ENCODE measurements around the gene HLA-F. TPM values are rescaled to one million over a fixed set of nuclear protein-coding genes. Genes with fewer than 3 reads are reported as not detected.
A peak's percentile ranks its signal among the peaks of the same experiment; 100 is the strongest.

Gene HLA-F
- total and polyA plus RNA-seq, 7 donors, result 12.0 to 26.5 (median 17.0) TPM

DNA sequence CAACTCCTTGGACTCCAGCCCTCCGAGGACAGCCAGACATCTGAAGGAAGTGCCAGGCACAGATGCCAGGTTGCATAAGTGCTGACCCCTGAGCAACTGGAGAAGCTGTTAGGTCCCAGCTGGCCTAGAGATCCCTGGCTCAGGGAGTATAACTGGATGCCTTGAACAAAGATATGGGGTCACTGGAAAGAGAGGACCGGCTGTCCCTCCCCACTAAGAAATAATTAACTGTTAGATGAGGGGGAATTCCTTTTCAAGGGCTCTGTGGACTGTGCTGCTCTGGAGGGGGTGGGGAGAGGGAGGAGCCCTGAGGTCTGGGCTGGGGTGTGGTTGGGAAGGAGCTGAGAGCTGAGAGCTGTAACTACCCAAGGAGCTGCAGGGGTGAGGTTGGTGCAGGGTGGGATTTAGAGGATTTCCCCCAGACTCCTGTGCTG is 39.6 kb downstream of the HLA-F start:
- H3K9me3 ChIP-seq, result no peaks in the 10 kb centered on the region
- H3K4me3 ChIP-seq, result no peak overlapping the region
- WGBS, 3 donors, result 9 to 19% (median 19%) methylated on average over 2 of the region's 2 CpGs
- peaks cover 5% of the 10 kb centered on the region for H3K4me1 ChIP-seq
- DNase-seq, result peak in 1 of 2 donors; percentile 42
- TF ChIP-seq, protein P1, sequence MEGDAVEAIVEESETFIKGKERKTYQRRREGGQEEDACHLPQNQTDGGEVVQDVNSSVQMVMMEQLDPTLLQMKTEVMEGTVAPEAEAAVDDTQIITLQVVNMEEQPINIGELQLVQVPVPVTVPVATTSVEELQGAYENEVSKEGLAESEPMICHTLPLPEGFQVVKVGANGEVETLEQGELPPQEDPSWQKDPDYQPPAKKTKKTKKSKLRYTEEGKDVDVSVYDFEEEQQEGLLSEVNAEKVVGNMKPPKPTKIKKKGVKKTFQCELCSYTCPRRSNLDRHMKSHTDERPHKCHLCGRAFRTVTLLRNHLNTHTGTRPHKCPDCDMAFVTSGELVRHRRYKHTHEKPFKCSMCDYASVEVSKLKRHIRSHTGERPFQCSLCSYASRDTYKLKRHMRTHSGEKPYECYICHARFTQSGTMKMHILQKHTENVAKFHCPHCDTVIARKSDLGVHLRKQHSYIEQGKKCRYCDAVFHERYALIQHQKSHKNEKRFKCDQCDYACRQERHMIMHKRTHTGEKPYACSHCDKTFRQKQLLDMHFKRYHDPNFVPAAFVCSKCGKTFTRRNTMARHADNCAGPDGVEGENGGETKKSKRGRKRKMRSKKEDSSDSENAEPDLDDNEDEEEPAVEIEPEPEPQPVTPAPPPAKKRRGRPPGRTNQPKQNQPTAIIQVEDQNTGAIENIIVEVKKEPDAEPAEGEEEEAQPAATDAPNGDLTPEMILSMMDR (IDR thresholded peaks at IDR 0.05), result no peak
- H3K36me3 ChIP-seq (ENCODE audit: insufficient read depth in 1 of 2, low read depth in 1 of 2), result no peaks in the 10 kb centered on the region
- no peak overlapping the region for H3K27ac ChIP-seq
- H3K27me3 ChIP-seq (ENCODE audit: insufficient read depth in 3 of 3, low read length in 2 of 3), result no peaks in the 10 kb centered on the region
- intact Hi-C loops (cut with DNase I), result no loop called here
- ATAC-seq, result peak; percentile 65 to 96 (median 84)

DNA sequence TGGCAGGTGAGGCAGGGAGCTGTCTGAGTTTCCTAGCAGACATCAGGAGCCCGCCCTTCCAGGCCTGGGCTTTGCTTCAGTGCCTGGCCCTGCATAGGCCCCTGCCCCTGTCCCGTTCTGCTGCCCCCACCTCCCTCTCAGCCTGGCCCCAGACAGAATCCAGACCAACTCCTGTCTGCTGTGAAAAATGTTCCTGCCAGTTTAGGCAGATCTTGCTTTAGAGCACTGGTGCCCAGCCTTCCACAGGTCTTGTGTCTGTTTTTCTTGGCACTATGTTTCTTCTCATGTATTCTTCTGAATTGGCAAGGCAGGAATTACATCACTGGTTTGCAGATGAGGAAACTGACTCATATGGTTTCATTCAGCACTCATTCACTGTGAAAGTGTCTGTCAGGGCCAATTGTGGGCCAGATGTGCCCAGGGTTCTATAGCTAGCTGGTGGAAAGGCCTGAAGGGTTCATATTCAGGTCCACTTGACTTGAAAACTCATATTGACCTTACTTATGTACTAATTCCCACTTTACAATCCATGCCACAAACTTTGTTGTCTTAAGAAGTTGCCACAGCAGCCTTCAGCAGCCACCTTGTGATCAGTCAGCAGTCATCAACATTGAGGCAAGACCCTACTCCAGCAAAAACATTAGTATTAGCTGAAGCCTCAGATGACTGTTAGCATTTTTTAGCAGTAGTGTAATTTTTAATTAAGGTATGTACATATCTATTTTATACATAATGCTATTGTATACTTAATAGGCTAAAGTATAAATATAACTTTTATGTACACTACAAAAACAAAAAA is 40.5 kb downstream of the HLA-F start:
- 77 to 81% (median 77%) methylated on average over 2 of the region's 2 CpGs for WGBS, 3 donors
- H3K9me3 ChIP-seq, result no peaks in the 10 kb centered on the region
- no peak overlapping the region for H3K27ac ChIP-seq
- DNase-seq (no peak), ATAC-seq (peak in 2 of 4 donors; percentile 24 to 36)
- no peak overlapping the region for H3K4me3 ChIP-seq
- H3K4me1 ChIP-seq, result peaks cover 5% of the 10 kb centered on the region
- TF ChIP-seq, protein P1 (IDR thresholded peaks at IDR 0.05), result no peak
- intact Hi-C loops (cut with DNase I), result no loop called here
- H3K27me3 ChIP-seq (ENCODE audit: insufficient read depth in 3 of 3, low read length in 2 of 3), result no peaks in the 10 kb centered on the region
- no peaks in the 10 kb centered on the region for H3K36me3 ChIP-seq (ENCODE audit: insufficient read depth in 1 of 2, low read depth in 1 of 2)

DNA sequence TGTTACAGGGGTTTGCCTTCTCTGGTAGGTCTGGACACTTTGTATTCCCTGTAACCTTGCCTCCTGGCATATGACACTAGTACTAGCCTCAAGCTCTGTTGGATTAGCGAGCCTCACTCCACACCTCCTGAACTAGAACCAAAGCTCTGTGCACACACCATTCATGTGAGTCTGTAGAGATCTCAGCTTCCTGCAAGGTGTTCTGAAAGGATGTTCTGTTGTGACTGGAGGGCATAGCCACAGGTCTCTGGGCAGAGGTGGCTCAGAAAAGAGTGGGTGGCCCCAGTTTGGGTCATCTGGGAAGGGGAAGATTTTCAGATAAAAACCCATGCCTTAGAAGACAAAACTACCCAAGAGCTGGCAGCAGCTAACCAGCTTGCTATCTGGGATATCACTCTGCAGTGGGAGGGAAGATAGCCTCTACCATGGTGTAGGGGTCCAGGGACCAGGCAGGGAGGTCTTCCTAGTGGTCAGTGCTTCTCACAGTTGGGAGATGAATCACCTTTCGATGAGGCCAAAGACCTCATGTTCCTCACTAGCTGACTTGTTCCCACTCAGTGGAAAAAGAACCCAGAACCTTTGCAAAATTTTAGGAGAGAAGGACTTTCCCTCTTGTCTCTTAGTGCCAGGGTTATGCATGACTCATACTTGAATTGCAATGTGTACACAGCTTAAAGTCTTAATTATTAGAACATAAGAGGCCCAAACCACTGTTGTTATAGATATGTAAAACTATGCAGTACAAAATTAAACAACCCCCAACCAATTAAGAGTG is 41.4 kb downstream of the HLA-F start:
- DNase-seq (no peak), ATAC-seq (no peak)
- Histone ChIP-seq H3K27me3 (ENCODE audit: insufficient read depth in 3 of 3, low read length in 2 of 3) (no peaks in the 10 kb centered on the region), H3K4me1 (peaks cover 5% of the 10 kb centered on the region), H3K36me3 (ENCODE audit: insufficient read depth in 1 of 2, low read depth in 1 of 2) (no peaks in the 10 kb centered on the region), H3K27ac (no peak overlapping the region), H3K4me3 (no peak overlapping the region), H3K9me3 (no peaks in the 10 kb centered on the region)
- WGBS, 3 donors, result 75 to 89% (median 84%) methylated on average over 2 of the region's 2 CpGs
- intact Hi-C loops (cut with DNase I), result no loop called here
- TF ChIP-seq, protein P1 (IDR thresholded peaks at IDR 0.05), result no peak

DNA sequence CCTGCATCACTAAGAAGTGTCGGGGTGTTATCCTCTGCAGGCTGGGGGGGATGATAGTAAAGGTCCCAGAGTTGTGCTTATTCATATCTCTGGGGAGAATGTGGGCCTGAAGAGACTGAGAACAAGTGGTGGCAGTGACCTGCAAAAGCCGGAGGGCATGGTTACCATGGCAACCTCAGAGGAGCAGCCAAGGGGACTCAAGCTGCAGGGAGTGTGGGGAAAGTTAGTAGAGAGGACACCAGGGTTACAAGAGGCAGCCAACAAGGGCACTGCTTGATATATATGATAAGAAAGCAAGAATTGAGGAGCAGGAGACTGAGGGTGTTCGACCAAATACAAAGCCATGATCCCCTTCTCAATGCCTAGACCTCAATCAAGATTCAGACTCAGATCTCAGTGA is 46.1 kb downstream of the HLA-F start:
- no peak overlapping the region for H3K4me3 ChIP-seq
- no peaks in the 10 kb centered on the region for H3K4me1 ChIP-seq
- intact Hi-C loops (cut with DNase I), result no loop called here
- DNase-seq (no peak), ATAC-seq (no peak)
- TF ChIP-seq, protein P1 (IDR thresholded peaks at IDR 0.05), result no peak
- H3K27me3 ChIP-seq (ENCODE audit: insufficient read depth in 3 of 3, low read length in 2 of 3), result peaks cover 0 to 3% (median 2%) of the 10 kb centered on the region in 3 donors
- H3K27ac ChIP-seq, result no peak overlapping the region
- no peaks in the 10 kb centered on the region for H3K9me3 ChIP-seq
- 49 to 56% (median 54%) methylated on average over 3 of the region's 3 CpGs for WGBS, 3 donors
- H3K36me3 ChIP-seq (ENCODE audit: insufficient read depth in 1 of 2, low read depth in 1 of 2), result no peaks in the 10 kb centered on the region

Measured in psoas muscle (tissue), 8 donors.